GM21423 (cell line): ENCODE data around the gene FMNL3.
"Not testable (repeated sequence)": the region's sequence is repeated elsewhere in the genome, so short reads cannot be mapped to it uniquely, and the experiment has no call there.

ENCODE experiments used
- ATAC-seq: cut with Tn5 transposase; IDR thresholded peaks from one replicate; pipeline ENCODE4 v1.9.1; 2021; ENCODE audit warnings: mild to moderate bottlenecking, moderate library complexity; ENCODE audit not compliant: unreplicated experiment

FMNL3 gene

GRCh38 chr12:49707128-49707811, at the start of gene FMNL3:
FMNL3 (minus strand) TSS chr12:49707405; CDS start chr12:49707180, 225 bp downstream.
- ATAC-seq: peak; percentile 84

- no peak for ATAC-seq
These were observed 43.8 kb upstream of the FMNL3 start for GRCh38 chr12:49750996-49751393.

GRCh38 chr12:49750027-49750995, 43.1 kb upstream of the FMNL3 start:
- no peak for ATAC-seq

GRCh38 chr12:49748800-49749199, 41.6 kb upstream of the FMNL3 start:
- ATAC-seq: no peak

GRCh38 chr12:49748306-49748705, 41.1 kb upstream of the FMNL3 start:
- no peak for ATAC-seq

GRCh38 chr12:49744363-49744885, 37.2 kb upstream of the FMNL3 start:
- no peak for ATAC-seq

- peak; percentile 52 for ATAC-seq
These were observed 34.8 kb upstream of the FMNL3 start for GRCh38 chr12:49741882-49742620.

GRCh38 chr12:49740930-49741881, 34.0 kb upstream of the FMNL3 start, which contains the start of gene TMBIM6:
TMBIM6 (plus strand) TSS chr12:49741557; CDS start chr12:49752494, 10,937 bp downstream.
- ATAC-seq: peak; percentile 95

- not testable (repeated sequence) for ATAC-seq
These were observed 33.1 kb upstream of the FMNL3 start for GRCh38 chr12:49740277-49740676.

GRCh38 chr12:49738721-49739120, 31.5 kb upstream of the FMNL3 start:
- ATAC-seq: not testable (repeated sequence)

GRCh38 chr12:49734900-49735299, 27.7 kb upstream of the FMNL3 start:
- not testable (repeated sequence) for ATAC-seq

- ATAC-seq: no peak
These were observed 26.2 kb upstream of the FMNL3 start for GRCh38 chr12:49733219-49734017.

- ATAC-seq: no peak
These were observed 23.4 kb upstream of the FMNL3 start for GRCh38 chr12:49730568-49731101.

GRCh38 chr12:49730050-49730449, 22.8 kb upstream of the FMNL3 start:
- no peak for ATAC-seq

GRCh38 chr12:49728446-49728845, 21.2 kb upstream of the FMNL3 start:
- no peak for ATAC-seq

GRCh38 chr12:49721355-49721754, 14.2 kb upstream of the FMNL3 start:
- not testable (repeated sequence) for ATAC-seq

GRCh38 chr12:49720214-49720613, 13.0 kb upstream of the FMNL3 start:
- no peak for ATAC-seq

- not testable (repeated sequence) for ATAC-seq
These were observed 10.6 kb upstream of the FMNL3 start for GRCh38 chr12:49717800-49718199.

- peak; percentile 51 for ATAC-seq
These were observed 9.3 kb upstream of the FMNL3 start for GRCh38 chr12:49716553-49716952.
